VCaP (cell line): Measurements from ENCODE around the gene CDK17.

Experiments
- H3K27ac ChIP-seq: fragments of 450-650 bp; 2 replicates; pipeline ENCODE4 v1.5.1; 2017
- TF ChIP-seq, protein P1 (sequence below): fragments of 450-650 bp; conservative IDR thresholded peaks from 2 replicates; pipeline ENCODE4 v1.5.1; 2017; ENCODE audit warnings: mild to moderate bottlenecking, moderate library complexity

Gene CDK17

DNA sequence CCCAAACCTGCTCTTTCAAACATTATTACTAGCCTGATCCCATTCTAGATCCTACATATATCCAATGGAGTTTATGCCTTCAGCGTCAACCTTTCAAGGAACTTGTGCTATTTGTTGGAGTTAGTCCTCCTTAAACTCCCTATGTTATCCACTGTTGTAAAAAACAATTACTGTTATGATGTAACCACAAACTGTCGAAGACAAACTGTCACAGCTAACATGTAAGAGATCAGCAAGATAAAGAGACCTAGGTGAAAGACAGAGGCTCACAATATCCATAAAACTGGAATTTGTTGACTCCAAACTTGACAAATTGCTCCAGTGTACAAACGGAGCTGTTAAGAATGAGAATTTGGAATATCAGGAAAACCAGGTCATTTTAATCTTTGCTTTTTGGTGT, 70.7 kb downstream of the CDK17 start:
- TF ChIP-seq, protein P1, sequence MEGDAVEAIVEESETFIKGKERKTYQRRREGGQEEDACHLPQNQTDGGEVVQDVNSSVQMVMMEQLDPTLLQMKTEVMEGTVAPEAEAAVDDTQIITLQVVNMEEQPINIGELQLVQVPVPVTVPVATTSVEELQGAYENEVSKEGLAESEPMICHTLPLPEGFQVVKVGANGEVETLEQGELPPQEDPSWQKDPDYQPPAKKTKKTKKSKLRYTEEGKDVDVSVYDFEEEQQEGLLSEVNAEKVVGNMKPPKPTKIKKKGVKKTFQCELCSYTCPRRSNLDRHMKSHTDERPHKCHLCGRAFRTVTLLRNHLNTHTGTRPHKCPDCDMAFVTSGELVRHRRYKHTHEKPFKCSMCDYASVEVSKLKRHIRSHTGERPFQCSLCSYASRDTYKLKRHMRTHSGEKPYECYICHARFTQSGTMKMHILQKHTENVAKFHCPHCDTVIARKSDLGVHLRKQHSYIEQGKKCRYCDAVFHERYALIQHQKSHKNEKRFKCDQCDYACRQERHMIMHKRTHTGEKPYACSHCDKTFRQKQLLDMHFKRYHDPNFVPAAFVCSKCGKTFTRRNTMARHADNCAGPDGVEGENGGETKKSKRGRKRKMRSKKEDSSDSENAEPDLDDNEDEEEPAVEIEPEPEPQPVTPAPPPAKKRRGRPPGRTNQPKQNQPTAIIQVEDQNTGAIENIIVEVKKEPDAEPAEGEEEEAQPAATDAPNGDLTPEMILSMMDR, result no peak
- H3K27ac ChIP-seq, result no peak overlapping the region

DNA sequence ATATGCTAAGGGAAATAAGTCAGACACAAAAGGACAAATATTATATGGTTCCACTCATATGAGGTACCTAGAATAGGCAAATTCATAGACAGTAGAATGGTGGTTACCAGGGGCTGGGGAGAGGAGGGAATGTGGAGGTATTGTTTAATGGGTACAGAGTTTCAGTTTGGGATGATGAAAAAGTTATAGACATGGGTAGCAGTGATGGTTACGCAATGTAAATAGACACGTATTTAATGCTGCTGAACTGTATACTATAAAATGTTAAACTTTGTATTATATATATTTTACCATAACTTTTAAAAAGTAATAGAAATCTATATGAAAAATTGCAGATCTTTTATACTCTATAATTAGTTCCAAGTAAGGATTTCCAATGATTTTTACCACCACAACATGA, 71.2 kb downstream of the CDK17 start:
- TF ChIP-seq, protein P1, result no peak

DNA sequence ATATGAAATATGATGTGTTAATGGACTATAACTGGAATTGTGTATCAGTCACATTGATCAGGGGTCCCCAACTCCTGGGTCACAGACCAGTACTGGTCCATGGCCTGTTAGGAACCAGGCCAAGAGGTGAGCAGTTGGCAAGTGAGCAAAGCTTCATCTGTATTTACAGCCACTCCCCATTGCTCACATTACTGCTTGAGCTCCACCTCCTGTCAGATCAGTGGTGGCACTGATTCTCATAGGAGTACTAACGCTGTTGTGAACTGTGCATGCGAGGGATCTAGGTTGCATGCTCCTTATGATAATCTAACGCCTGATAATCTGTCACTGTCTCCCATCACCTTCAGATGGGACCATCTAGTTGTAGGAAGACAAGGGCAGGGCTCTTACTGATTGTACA, 72.3 kb downstream of the CDK17 start:
- TF ChIP-seq, protein P1, result no peak
- H3K27ac ChIP-seq, result no peak overlapping the region

More for the DNA sequence above, 71.2 kb downstream of the CDK17 start:
- H3K27ac ChIP-seq, result no peak overlapping the region

DNA sequence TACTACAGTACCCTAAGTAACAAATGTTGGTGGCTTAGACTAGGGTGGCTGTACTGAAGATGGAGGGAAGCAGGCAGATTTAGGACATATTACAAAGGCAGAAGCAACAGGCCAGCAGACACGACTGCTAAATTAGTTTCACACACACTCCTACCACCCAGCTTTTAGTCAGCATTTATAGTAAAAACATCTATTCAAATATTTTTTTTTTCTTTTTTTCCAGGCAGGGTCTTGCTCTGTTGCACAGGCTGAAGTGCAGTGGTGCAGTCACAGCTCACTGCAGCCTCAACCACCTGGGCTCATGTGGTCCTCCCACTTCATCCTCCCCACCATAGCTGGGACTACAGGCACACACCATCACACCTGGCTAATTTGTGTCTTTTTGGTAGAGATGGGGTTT, 72.9 kb downstream of the CDK17 start:
- no peak overlapping the region for H3K27ac ChIP-seq
- TF ChIP-seq, protein P1, result no peak

DNA sequence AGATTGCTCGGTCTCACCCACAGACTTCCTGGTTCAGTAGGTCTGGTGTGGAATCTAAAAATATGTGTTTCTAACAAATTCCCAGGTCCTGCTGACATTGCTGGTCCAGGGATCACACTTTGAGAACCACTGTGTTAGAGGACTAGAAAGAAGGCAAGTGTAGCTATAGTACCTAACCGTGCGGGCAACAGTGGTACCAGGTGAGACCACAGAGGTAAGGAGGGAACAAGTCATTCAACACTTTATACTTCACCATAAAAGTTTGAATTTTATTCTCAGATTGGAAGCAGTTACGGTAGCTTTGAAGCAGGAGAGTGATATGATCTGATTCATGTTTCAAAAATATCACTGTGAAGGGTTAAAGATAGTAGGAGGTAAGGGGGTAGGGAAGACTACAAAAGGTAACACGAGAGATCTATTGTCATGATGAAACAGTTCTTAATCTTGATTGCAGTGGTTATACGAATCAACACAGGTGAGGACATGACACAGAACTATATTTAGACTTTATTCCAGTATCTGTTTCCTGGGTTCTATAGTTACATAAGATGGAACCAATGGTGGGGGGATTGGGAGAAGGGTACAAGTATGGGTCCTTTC, 73.5 kb downstream of the CDK17 start:
- TF ChIP-seq, protein P1, result no peak
- no peak overlapping the region for H3K27ac ChIP-seq

DNA sequence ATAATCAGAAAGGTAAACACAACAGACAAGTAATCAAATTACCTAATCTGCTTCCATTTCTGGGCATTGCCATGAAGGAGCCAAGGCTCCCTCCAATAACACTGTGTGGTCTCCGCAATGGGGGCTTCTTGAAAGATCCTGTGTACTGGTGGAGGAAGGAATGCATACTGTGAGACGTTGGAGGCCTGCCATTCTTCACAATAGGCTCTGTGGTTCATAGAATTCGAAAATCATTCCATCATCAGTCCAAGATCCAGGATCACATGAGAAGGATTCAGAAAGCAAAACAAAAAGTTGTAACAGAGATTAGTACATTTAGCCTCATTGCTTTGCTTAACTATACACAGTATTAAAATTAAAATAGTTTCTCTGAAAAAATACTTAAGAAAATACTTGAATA, 76.3 kb downstream of the CDK17 start:
- no peak overlapping the region for H3K27ac ChIP-seq
- TF ChIP-seq, protein P1, result no peak

DNA sequence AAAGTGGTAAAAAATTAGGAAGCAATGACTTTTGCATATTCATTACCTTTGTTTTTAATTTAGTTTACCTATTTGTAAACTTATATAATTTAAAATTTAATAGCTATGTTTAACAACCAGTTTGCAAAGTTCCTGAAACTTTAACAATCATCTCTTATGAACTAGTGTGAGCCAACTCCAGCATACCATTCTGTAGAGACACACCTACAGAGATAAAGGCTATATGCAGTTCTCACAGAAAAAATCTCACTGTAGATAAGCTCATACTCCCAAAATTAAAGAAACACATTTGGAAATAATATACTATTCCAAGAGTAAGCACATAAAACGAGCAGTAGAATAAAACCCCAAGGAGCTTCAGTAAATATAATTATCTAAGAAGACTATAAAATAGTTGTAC, 77.5 kb downstream of the CDK17 start:
- TF ChIP-seq, protein P1, result no peak
- H3K27ac ChIP-seq, result no peak overlapping the region
